Measurements from ENCODE around the gene CALN1. TPM values are rescaled to one million over a fixed set of nuclear protein-coding genes. Genes with fewer than 3 reads are reported as not detected.
"Not testable (repeated sequence)": the region's sequence is repeated elsewhere in the genome, so short reads cannot be mapped to it uniquely, and the experiment has no call there.

Gene CALN1
- total RNA-seq (under 1 TPM in 5 of 7 donors, not detected in 2; under 0.01 to 0.18 (median 0.13) TPM), polyA plus RNA-seq (under 1 TPM; 0.10 to 0.13 TPM)
- long read RNA-seq, donor 1 = 0 reads
- long read RNA-seq, donor 2 = 0 reads
- long read RNA-seq, donor 3 = 0 reads

- intact Hi-C loops (cut with DNase I); DNase-seq; H3K27ac ChIP-seq; H3K27me3 ChIP-seq; H3K9me3 ChIP-seq; H3K36me3 ChIP-seq; H3K4me1 ChIP-seq (ENCODE audit: insufficient read depth); H3K4me3 ChIP-seq: not testable (repeated sequence)
- WGBS, 3 donors = 93 to 97% (median 95%) methylated on average over 21 of the region's 21 CpGs
Observed at GRCh38 chr7:72412121-72412618, at the start of gene CALN1. Gene CALN1 (minus strand): TSS chr7:72412338.

- Histone ChIP-seq H3K27me3 (no peaks in the 10 kb centered on the region), H3K4me1 (ENCODE audit: insufficient read depth) (no peaks in the 10 kb centered on the region), H3K9me3 (no peaks in the 10 kb centered on the region), H3K36me3 (no peaks in the 10 kb centered on the region), H3K4me3 (no peak overlapping the region), H3K27ac (no peak overlapping the region)
- intact Hi-C loops (cut with DNase I) = no loop called here
- TF ChIP-seq EP300 (IDR thresholded peaks at IDR 0.05) (no peak), POLR2A (IDR thresholded peaks at IDR 0.05) (no peak), CTCF (IDR thresholded peaks at IDR 0.05) (no peak)
- WGBS, 3 donors = 30 to 80% (median 35%) methylated on average over 1 of the region's 1 CpG
- no peak for DNase-seq
Observed at GRCh38 chr7:72453471-72453870, 41.3 kb upstream of the CALN1 start.

GRCh38 chr7:72447465-72448204, 35.5 kb upstream of the CALN1 start:
- intact Hi-C loops (cut with DNase I) = no loop called here
- H3K4me3 ChIP-seq = no peak overlapping the region
- H3K4me1 ChIP-seq (ENCODE audit: insufficient read depth) = no peaks in the 10 kb centered on the region
- H3K27me3 ChIP-seq = no peaks in the 10 kb centered on the region
- WGBS, 3 donors = 73 to 78% (median 76%) methylated on average over 17 of the region's 17 CpGs
- TF ChIP-seq POLR2A (IDR thresholded peaks at IDR 0.05) (no peak), EP300 (IDR thresholded peaks at IDR 0.05) (no peak), CTCF (IDR thresholded peaks at IDR 0.05) (no peak)
- DNase-seq = no peak
- no peaks in the 10 kb centered on the region for H3K36me3 ChIP-seq
- no peaks in the 10 kb centered on the region for H3K9me3 ChIP-seq
- no peak overlapping the region for H3K27ac ChIP-seq

- intact Hi-C loops (cut with DNase I) = no loop called here
- no peaks in the 10 kb centered on the region for H3K36me3 ChIP-seq
- H3K4me3 ChIP-seq = no peak overlapping the region
- H3K4me1 ChIP-seq (ENCODE audit: insufficient read depth) = no peaks in the 10 kb centered on the region
- no peaks in the 10 kb centered on the region for H3K27me3 ChIP-seq
- 13 to 21% (median 17%) methylated on average over 20 of the region's 20 CpGs for WGBS, 3 donors
- DNase-seq = no peak
- TF ChIP-seq POLR2A (IDR thresholded peaks at IDR 0.05) = no peak
- TF ChIP-seq EP300 (IDR thresholded peaks at IDR 0.05) = no peak
- TF ChIP-seq CTCF (IDR thresholded peaks at IDR 0.05) = no peak
- no peaks in the 10 kb centered on the region for H3K9me3 ChIP-seq
- no peak overlapping the region for H3K27ac ChIP-seq
Observed at GRCh38 chr7:72446591-72447462, 34.7 kb upstream of the CALN1 start.

Data from ovary (tissue), 10 donors.